NCI-H1436 treated with DMSO at 0.1 percent for 48 hours (cell line): ENCODE measurements around the gene CCDC122.

ENCODE experiments used
- DNase-seq: peaks from one replicate; lab custom pipeline; 2025; lab: John Stamatoyannopoulos, UW

The CCDC122 gene

GRCh38 chr13:43802511-43802910 is 77.0 kb downstream of the CCDC122 start:
- no peak for DNase-seq

GRCh38 chr13:43800828-43801227 is 78.7 kb downstream of the CCDC122 start:
- no peak for DNase-seq

GRCh38 chr13:43799191-43799590 is 80.3 kb downstream of the CCDC122 start:
- no peak for DNase-seq

GRCh38 chr13:43797869-43798268 is 81.7 kb downstream of the CCDC122 start:
- no peak for DNase-seq

GRCh38 chr13:43797159-43797558 is 82.4 kb downstream of the CCDC122 start:
- no peak for DNase-seq

GRCh38 chr13:43794416-43794815 is 85.1 kb downstream of the CCDC122 start:
- DNase-seq = no peak

- no peak for DNase-seq
Observed at GRCh38 chr13:43792076-43792881, 87.3 kb downstream of the CCDC122 start.

- DNase-seq = no peak
Observed at GRCh38 chr13:43787997-43788396, 91.5 kb downstream of the CCDC122 start.

GRCh38 chr13:43787518-43787891 is 92.0 kb downstream of the CCDC122 start:
- DNase-seq = no peak

- DNase-seq = no peak
Observed at GRCh38 chr13:43786766-43787517, 92.6 kb downstream of the CCDC122 start, which contains the start of gene ENOX1. TSS of gene ENOX1 (minus strand) at chr13:43786972.

- no peak for DNase-seq
Observed at GRCh38 chr13:43786472-43786765, 93.1 kb downstream of the CCDC122 start.
